ENCODE data around the gene OXCT1. TPM values are rescaled to one million over a fixed set of nuclear protein-coding genes. Genes with fewer than 3 reads are reported as not detected.

OXCT1 gene
- total RNA-seq, 4 donors from 2014 or later: 19.5 to 335 (median 25.1) TPM

GRCh38 chr5:41837793-41838192 lies 32.4 kb downstream of the OXCT1 start:
- Histone ChIP-seq H3K27ac (no peak overlapping the region), H3K4me1 (peaks cover 0 to 9% of the 10 kb centered on the region in 2 donors), H3K4me3 (replicated peaks in 1 of 3) (no peak overlapping the region), H3K36me3 (no peaks in the 10 kb centered on the region), H3K27me3 (no peaks in the 10 kb centered on the region), H3K9me3 (no peaks in the 10 kb centered on the region)
- 97 to 98% methylated on average over 3 of the region's 3 CpGs for WGBS, 2 donors
- TF ChIP-seq CTCF (IDR thresholded peaks at IDR 0.05): no peak
- no peak for TF ChIP-seq POLR2A (IDR thresholded peaks at IDR 0.05)
- intact Hi-C loops (cut with DNase I): no loop called here
- no peak for DNase-seq

GRCh38 chr5:41835645-41836044 lies 34.6 kb downstream of the OXCT1 start:
- H3K4me1 ChIP-seq: peaks cover 0 to 9% of the 10 kb centered on the region in 2 donors
- H3K27ac ChIP-seq: peak overlapping the region in 1 of 3 donors; percentile 39
- TF ChIP-seq CTCF (IDR thresholded peaks at IDR 0.05): no peak
- TF ChIP-seq POLR2A (IDR thresholded peaks at IDR 0.05): no peak
- intact Hi-C loops (cut with DNase I): no loop called here
- WGBS, 2 donors: 36 to 56% methylated on average over 3 of the region's 3 CpGs
- H3K36me3 ChIP-seq: no peaks in the 10 kb centered on the region
- no peaks in the 10 kb centered on the region for H3K27me3 ChIP-seq
- H3K9me3 ChIP-seq: no peaks in the 10 kb centered on the region
- peak; percentile 51 to 66 for DNase-seq
- no peak overlapping the region for H3K4me3 ChIP-seq (replicated peaks in 1 of 3)

- no peak for DNase-seq
- TF ChIP-seq CTCF (IDR thresholded peaks at IDR 0.05) (no peak), POLR2A (IDR thresholded peaks at IDR 0.05) (no peak)
- Histone ChIP-seq H3K9me3 (no peaks in the 10 kb centered on the region), H3K4me3 (replicated peaks in 1 of 3) (no peak overlapping the region), H3K27me3 (no peaks in the 10 kb centered on the region), H3K4me1 (peaks cover 0 to 9% of the 10 kb centered on the region in 2 donors), H3K36me3 (no peaks in the 10 kb centered on the region), H3K27ac (no peak overlapping the region)
- intact Hi-C loops (cut with DNase I): no loop called here
- WGBS, 2 donors: 90 to 96% methylated on average over 1 of the region's 1 CpG
Measured at GRCh38 chr5:41834506-41834905, 35.7 kb downstream of the OXCT1 start.

- intact Hi-C loops (cut with DNase I): no loop called here
- peaks cover 0 to 9% of the 10 kb centered on the region in 2 donors for H3K4me1 ChIP-seq
- H3K36me3 ChIP-seq: no peaks in the 10 kb centered on the region
- no peaks in the 10 kb centered on the region for H3K27me3 ChIP-seq
- TF ChIP-seq CTCF (IDR thresholded peaks at IDR 0.05): no peak
- TF ChIP-seq POLR2A (IDR thresholded peaks at IDR 0.05): no peak
- no peaks in the 10 kb centered on the region for H3K9me3 ChIP-seq
- DNase-seq: no peak
- no peak overlapping the region for H3K27ac ChIP-seq
- 87 to 90% methylated on average over 3 of the region's 3 CpGs for WGBS, 2 donors
- no peak overlapping the region for H3K4me3 ChIP-seq (replicated peaks in 1 of 3)
Measured at GRCh38 chr5:41832430-41832829, 37.8 kb downstream of the OXCT1 start.

GRCh38 chr5:41831155-41831554 lies 39.1 kb downstream of the OXCT1 start:
- TF ChIP-seq POLR2A (IDR thresholded peaks at IDR 0.05) (no peak), CTCF (IDR thresholded peaks at IDR 0.05) (no peak)
- Histone ChIP-seq H3K4me3 (replicated peaks in 1 of 3) (no peak overlapping the region), H3K27ac (no peak overlapping the region), H3K9me3 (no peaks in the 10 kb centered on the region), H3K36me3 (no peaks in the 10 kb centered on the region), H3K4me1 (peaks cover 0 to 9% of the 10 kb centered on the region in 2 donors), H3K27me3 (no peaks in the 10 kb centered on the region)
- DNase-seq: no peak
- WGBS, 2 donors: 90 to 92% methylated on average over 3 of the region's 3 CpGs
- intact Hi-C loops (cut with DNase I): no loop called here

All from thyroid gland (tissue), 4 donors.